Measurements from ENCODE around the gene ADRA2C. TPM values are rescaled to one million over a fixed set of nuclear protein-coding genes. Genes with fewer than 3 reads are reported as not detected.

ADRA2C gene
- total RNA-seq, 2 experiments from 2014 or later = not detected

GRCh38 chr4:3741217-3742011, 24.8 kb upstream of the ADRA2C start:
- ChIA-PET POLR2A (no interaction called here), CTCF (no interaction called here)
- DNase-seq = no peak
- Mint-ChIP-seq H3K4me3 (no peak overlapping the region), H3K9me3 (peaks cover 2% of the 10 kb centered on the region), H3K27me3 (peaks cover 13% of the 10 kb centered on the region), H3K27ac (no peak overlapping the region), H3K4me1 (no peaks in the 10 kb centered on the region), H3K36me3 (ENCODE audit: low read depth) (no peaks in the 10 kb centered on the region)

GRCh38 chr4:3742610-3743009, 23.6 kb upstream of the ADRA2C start:
- H3K27ac Mint-ChIP-seq = no peak overlapping the region
- peaks cover 2% of the 10 kb centered on the region for H3K9me3 Mint-ChIP-seq
- POLR2A ChIA-PET = no interaction called here
- peaks cover 17% of the 10 kb centered on the region for H3K27me3 Mint-ChIP-seq
- no peak overlapping the region for H3K4me3 Mint-ChIP-seq
- DNase-seq = no peak
- no peaks in the 10 kb centered on the region for H3K36me3 Mint-ChIP-seq (ENCODE audit: low read depth)
- H3K4me1 Mint-ChIP-seq = no peaks in the 10 kb centered on the region
- CTCF ChIA-PET = interaction anchor here (0.7 kb wide), 1 partner anchor 262 kb away, joined by 3 read pairs; no protein-coding TSS in a partner anchor

- H3K4me3 Mint-ChIP-seq = no peak overlapping the region
- H3K27me3 Mint-ChIP-seq = peaks cover 19% of the 10 kb centered on the region
- no peak overlapping the region for H3K27ac Mint-ChIP-seq
- no peak for DNase-seq
- ChIA-PET CTCF (no interaction called here), POLR2A (no interaction called here)
- H3K36me3 Mint-ChIP-seq (ENCODE audit: low read depth) = no peaks in the 10 kb centered on the region
- peaks cover 2% of the 10 kb centered on the region for H3K9me3 Mint-ChIP-seq
- no peaks in the 10 kb centered on the region for H3K4me1 Mint-ChIP-seq
Observed at GRCh38 chr4:3744232-3744631, 22.0 kb upstream of the ADRA2C start.

- Mint-ChIP-seq H3K27ac (no peak overlapping the region), H3K4me3 (no peak overlapping the region), H3K27me3 (peaks cover 19% of the 10 kb centered on the region), H3K36me3 (ENCODE audit: low read depth) (no peaks in the 10 kb centered on the region), H3K4me1 (no peaks in the 10 kb centered on the region), H3K9me3 (peaks cover 2% of the 10 kb centered on the region)
- DNase-seq = no peak
- POLR2A ChIA-PET = no interaction called here
- CTCF ChIA-PET = no interaction called here
Observed at GRCh38 chr4:3744901-3745300, 21.3 kb upstream of the ADRA2C start.

- Mint-ChIP-seq H3K9me3 (peaks cover 2% of the 10 kb centered on the region), H3K27ac (no peak overlapping the region), H3K27me3 (peaks cover 19% of the 10 kb centered on the region), H3K4me3 (no peak overlapping the region), H3K4me1 (no peaks in the 10 kb centered on the region), H3K36me3 (ENCODE audit: low read depth) (no peaks in the 10 kb centered on the region)
- POLR2A ChIA-PET = no interaction called here
- CTCF ChIA-PET = no interaction called here
- DNase-seq = no peak
Observed at GRCh38 chr4:3745886-3746656, 20.1 kb upstream of the ADRA2C start.

GRCh38 chr4:3746701-3747580, 19.2 kb upstream of the ADRA2C start:
- H3K27me3 Mint-ChIP-seq = peaks cover 19% of the 10 kb centered on the region
- CTCF ChIA-PET = no interaction called here
- POLR2A ChIA-PET = no interaction called here
- H3K27ac Mint-ChIP-seq = no peak overlapping the region
- no peak overlapping the region for H3K4me3 Mint-ChIP-seq
- no peak for DNase-seq
- peaks cover 2% of the 10 kb centered on the region for H3K9me3 Mint-ChIP-seq
- H3K36me3 Mint-ChIP-seq (ENCODE audit: low read depth) = no peaks in the 10 kb centered on the region
- no peaks in the 10 kb centered on the region for H3K4me1 Mint-ChIP-seq

GRCh38 chr4:3747581-3747904, 18.6 kb upstream of the ADRA2C start:
- no peak for DNase-seq
- ChIA-PET CTCF (no interaction called here), POLR2A (no interaction called here)
- Mint-ChIP-seq H3K36me3 (ENCODE audit: low read depth) (no peaks in the 10 kb centered on the region), H3K4me1 (no peaks in the 10 kb centered on the region), H3K27me3 (peaks cover 19% of the 10 kb centered on the region), H3K4me3 (no peak overlapping the region), H3K9me3 (peaks cover 2% of the 10 kb centered on the region), H3K27ac (no peak overlapping the region)

- H3K27me3 Mint-ChIP-seq = peaks cover 19% of the 10 kb centered on the region
- POLR2A ChIA-PET = no interaction called here
- no peak overlapping the region for H3K27ac Mint-ChIP-seq
- no peaks in the 10 kb centered on the region for H3K36me3 Mint-ChIP-seq (ENCODE audit: low read depth)
- peaks cover 2% of the 10 kb centered on the region for H3K9me3 Mint-ChIP-seq
- no peaks in the 10 kb centered on the region for H3K4me1 Mint-ChIP-seq
- DNase-seq = no peak
- CTCF ChIA-PET = interaction anchor here (0.6 to 1.0 kb wide), 2 partner anchors 45 to 1911 kb away, joined by 3 to 4 read pairs; no protein-coding TSS in a partner anchor
- H3K4me3 Mint-ChIP-seq = no peak overlapping the region
Observed at GRCh38 chr4:3748136-3748898, 17.9 kb upstream of the ADRA2C start.

- POLR2A ChIA-PET = no interaction called here
- Mint-ChIP-seq H3K4me1 (no peaks in the 10 kb centered on the region), H3K27ac (no peak overlapping the region), H3K9me3 (peaks cover 2% of the 10 kb centered on the region), H3K27me3 (peaks cover 19% of the 10 kb centered on the region), H3K4me3 (no peak overlapping the region), H3K36me3 (ENCODE audit: low read depth) (no peaks in the 10 kb centered on the region)
- no peak for DNase-seq
- CTCF ChIA-PET = interaction anchor here (1.0 kb wide), 1 partner anchor 44 kb away, joined by 3 read pairs; no protein-coding TSS in a partner anchor
Observed at GRCh38 chr4:3749081-3749480, 17.1 kb upstream of the ADRA2C start.

GRCh38 chr4:3750334-3750733, 15.9 kb upstream of the ADRA2C start:
- no peak for DNase-seq
- POLR2A ChIA-PET = no interaction called here
- Mint-ChIP-seq H3K27ac (no peak overlapping the region), H3K4me3 (no peak overlapping the region), H3K27me3 (peaks cover 12% of the 10 kb centered on the region), H3K36me3 (ENCODE audit: low read depth) (no peaks in the 10 kb centered on the region), H3K4me1 (no peaks in the 10 kb centered on the region), H3K9me3 (peaks cover 2% of the 10 kb centered on the region)
- CTCF ChIA-PET = no interaction called here

- Mint-ChIP-seq H3K36me3 (ENCODE audit: low read depth) (no peaks in the 10 kb centered on the region), H3K4me3 (no peak overlapping the region), H3K4me1 (no peaks in the 10 kb centered on the region), H3K9me3 (no peaks in the 10 kb centered on the region), H3K27ac (no peak overlapping the region), H3K27me3 (peaks cover 6% of the 10 kb centered on the region)
- no peak for DNase-seq
- CTCF ChIA-PET = no interaction called here
- POLR2A ChIA-PET = no interaction called here
Observed at GRCh38 chr4:3752022-3752421, 14.2 kb upstream of the ADRA2C start.

- Mint-ChIP-seq H3K27me3 (no peaks in the 10 kb centered on the region), H3K4me1 (no peaks in the 10 kb centered on the region), H3K4me3 (no peak overlapping the region), H3K27ac (no peak overlapping the region), H3K36me3 (ENCODE audit: low read depth) (no peaks in the 10 kb centered on the region), H3K9me3 (no peaks in the 10 kb centered on the region)
- CTCF ChIA-PET = no interaction called here
- DNase-seq = no peak
- POLR2A ChIA-PET = no interaction called here
Observed at GRCh38 chr4:3753726-3754412, 12.3 kb upstream of the ADRA2C start.

Measured in activated CD4-positive, alpha-beta memory T cell treated with anti-CD3 and anti-CD28 coated beads, Interleukin-2, amount 10 ng/mL, durations not matched to agents 7 days and 5 days (primary cell).